GM23338 (cell line): ENCODE measurements around the gene ERCC3.

ENCODE experiments used
- CREB1 ChIP-seq: fragments of 250-450 bp; sonication (Bioruptor Pico); IDR thresholded peaks from 2 replicates; pipeline ENCODE4 v1.5.0; 2020; ENCODE audit warnings: low read depth, mild to moderate bottlenecking, moderate library complexity
- CTCF ChIP-seq, 2 experiments: fragments of 200-600 bp in 1 of 2; sonication (generic) in 1 of 2; conservative IDR thresholded peaks; 2 replicates each; pipeline versions ENCODE4 v1.5.1 to v1.6.1; 2016 to 2017; ENCODE audit warnings: antibody characterized with exemption in 2 of 2, low read depth in 2 of 2, mild to moderate bottlenecking in 2 of 2, moderate library complexity in 1 of 2
- ETS1 ChIP-seq: IDR thresholded peaks from 2 replicates; pipeline ENCODE4 v1.6.1; 2016; ENCODE audit warnings: antibody characterized with exemption
- EZH2 ChIP-seq: fragments of 200-600 bp; sonication (generic); IDR thresholded peaks from one replicate; pipeline ENCODE4 v1.8.0; 2017; ENCODE audit warnings: antibody characterized with exemption, mild to moderate bottlenecking, low read depth; ENCODE audit not compliant: unreplicated experiment
- EZH2phosphoT487 ChIP-seq: fragments of 200-600 bp; sonication (generic); IDR thresholded peaks from one replicate; pipeline ENCODE4 v1.8.1; 2018; ENCODE audit warnings: antibody characterized with exemption; ENCODE audit not compliant: unreplicated experiment
- JUNB ChIP-seq: IDR thresholded peaks from one replicate; pipeline ENCODE4 v1.6.1; 2016; ENCODE audit warnings: antibody characterized with exemption; ENCODE audit not compliant: unreplicated experiment
- NANOG ChIP-seq: IDR thresholded peaks from 2 replicates; pipeline ENCODE4 v1.6.1; 2016; ENCODE audit warnings: antibody characterized with exemption, borderline replicate concordance
- POLR2AphosphoS5 ChIP-seq: IDR thresholded peaks from 2 replicates; pipeline ENCODE4 v1.6.1; 2016; ENCODE audit warnings: antibody characterized with exemption, low read depth
- REST ChIP-seq: IDR thresholded peaks from one replicate; pipeline ENCODE4 v1.6.1; 2018; ENCODE audit warnings: antibody characterized with exemption; ENCODE audit not compliant: unreplicated experiment
- ZNF114 ChIP-seq: fragments of 250-450 bp; sonication (Bioruptor Pico); IDR thresholded peaks from 2 replicates; pipeline ENCODE4 v1.5.0; 2020; ENCODE audit warnings: mild to moderate bottlenecking, moderate library complexity
- ZNF331 ChIP-seq: fragments of 250-450 bp; sonication (Bioruptor Pico); IDR thresholded peaks from 2 replicates; pipeline ENCODE4 v1.5.0; 2020; ENCODE audit warnings: low read depth, mild to moderate bottlenecking, moderate library complexity
- ZNF462 ChIP-seq: fragments of 250-450 bp; sonication (Bioruptor Pico); IDR thresholded peaks from 2 replicates; pipeline ENCODE4 v1.5.0; 2020; ENCODE audit warnings: mild to moderate bottlenecking, moderate library complexity

GRCh38 chr2:127321303-127321702, 27.4 kb upstream of the ERCC3 start:
- TF ChIP-seq POLR2AphosphoS5 (no peak), CTCF (conservative IDR thresholded peaks at IDR 0.05; ENCODE audit: low read depth in 2 of 2) (no peak), ETS1 (no peak), EZH2 (no peak), ZNF331 (CRISPR knock-in tag) (no peak), REST (no peak), EZH2phosphoT487 (no peak), JUNB (no peak), NANOG (no peak), CREB1 (CRISPR knock-in tag) (no peak), ZNF114 (CRISPR knock-in tag) (no peak), ZNF462 (CRISPR knock-in tag) (no peak)
